ENCODE measurements around the gene SMAD3.

DNA sequence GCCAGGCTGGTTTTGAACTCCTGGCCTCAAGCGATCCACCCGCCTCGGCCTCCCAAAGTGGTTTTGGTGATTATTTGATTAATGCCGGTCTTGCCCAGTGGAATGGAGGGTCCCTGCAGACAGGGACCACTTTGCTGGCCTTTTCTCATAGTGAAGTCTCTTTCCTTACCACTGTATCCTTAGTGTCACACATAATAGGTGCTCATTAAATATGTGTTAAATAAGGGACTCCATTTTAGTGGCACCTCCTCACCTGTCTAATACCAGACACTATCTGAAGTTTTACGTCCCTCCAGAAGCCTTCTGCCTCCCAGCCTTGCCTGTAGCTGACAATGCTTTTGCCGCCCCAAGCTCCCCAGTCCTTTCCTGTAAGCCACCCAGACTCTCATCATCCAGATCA, 97.8 kb downstream of the SMAD3 start:
- TF ChIP-seq EZH2 (IDR thresholded peaks at IDR 0.05; ENCODE audit: insufficient read depth, poor library complexity, severe bottlenecking) = no peak
- no peak for TF ChIP-seq EZH2phosphoT487 (IDR thresholded peaks at IDR 0.05; ENCODE audit: insufficient read depth, low read depth)
